Activated effector memory CD4-positive, alpha-beta T cell treated with Interleukin-2 at 50 U/mL for 16 hours (primary cell): ENCODE results near the gene PRKN.

Experiments
- DNase-seq: peaks from one replicate; pipeline ENCODE4 v3.0.0-alpha.2; 2020

The PRKN gene

DNA sequence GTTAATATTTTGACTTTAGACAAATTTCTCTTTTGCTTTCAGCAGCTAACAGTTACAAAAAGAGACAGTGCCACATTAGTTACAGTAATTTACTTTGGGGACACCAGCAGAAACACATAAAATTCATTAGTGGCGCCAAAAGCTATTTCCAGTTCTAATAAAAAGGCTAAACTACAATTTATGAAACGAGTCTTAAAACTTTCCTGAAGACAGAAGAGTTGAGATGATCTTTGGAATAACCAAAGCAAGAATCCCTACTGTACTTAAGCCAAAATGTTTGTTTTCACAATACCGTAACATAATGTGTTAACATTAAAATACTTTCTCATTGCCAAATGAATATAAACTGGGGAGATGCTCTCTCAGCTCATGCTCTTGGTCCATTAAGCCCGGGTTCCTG lies 1103.5 kb downstream of the PRKN start:
- DNase-seq = no peak

DNA sequence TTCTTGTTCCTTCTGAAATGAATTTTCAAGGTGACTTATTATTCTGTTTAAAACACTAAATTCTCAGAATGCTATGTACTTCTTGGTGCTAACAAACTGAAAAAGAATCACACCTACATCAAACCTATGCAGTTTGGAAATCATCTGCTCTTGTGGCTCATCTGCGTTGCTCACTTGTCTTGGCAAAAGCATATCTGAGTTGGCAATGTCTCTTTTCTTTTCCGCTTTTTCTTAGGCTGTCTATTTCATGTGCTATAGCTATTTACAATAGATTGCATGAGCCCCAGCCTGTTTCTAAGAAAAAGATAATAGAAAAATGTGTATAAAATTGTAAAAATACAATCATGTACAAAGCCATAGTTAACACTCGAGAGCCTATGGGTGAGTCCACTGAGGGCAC lies 1104.8 kb downstream of the PRKN start:
- DNase-seq = no peak

DNA sequence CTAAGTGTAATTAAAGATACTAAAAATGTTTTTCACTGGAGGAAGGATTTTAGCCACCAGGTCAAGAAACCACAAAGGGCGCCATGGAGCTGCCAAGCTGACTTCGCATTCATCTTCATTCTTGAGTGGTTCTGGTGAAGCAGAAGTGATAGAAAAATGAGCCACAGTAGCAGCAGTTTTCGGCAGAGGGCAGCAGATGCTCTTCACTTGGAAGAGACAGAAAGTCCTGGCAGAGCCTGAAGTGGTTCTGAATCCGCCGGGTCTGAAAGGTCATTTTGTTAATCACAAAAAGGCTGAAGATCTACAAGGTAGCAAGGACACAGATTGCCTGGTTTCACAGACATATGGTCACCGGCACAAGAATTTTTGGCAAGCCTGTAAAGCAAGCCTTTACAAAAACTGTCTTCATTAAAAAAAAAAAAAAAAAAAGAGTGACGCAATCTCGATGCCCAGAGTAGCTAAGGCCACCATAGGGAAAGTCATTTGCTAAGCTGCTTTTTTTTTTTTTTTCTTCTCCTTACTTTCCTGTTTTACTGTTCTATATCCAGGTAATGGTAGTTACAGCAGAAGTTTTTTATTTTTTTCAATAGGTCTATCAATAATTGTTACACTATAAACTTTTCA lies 1108.6 kb downstream of the PRKN start:
- no peak for DNase-seq

DNA sequence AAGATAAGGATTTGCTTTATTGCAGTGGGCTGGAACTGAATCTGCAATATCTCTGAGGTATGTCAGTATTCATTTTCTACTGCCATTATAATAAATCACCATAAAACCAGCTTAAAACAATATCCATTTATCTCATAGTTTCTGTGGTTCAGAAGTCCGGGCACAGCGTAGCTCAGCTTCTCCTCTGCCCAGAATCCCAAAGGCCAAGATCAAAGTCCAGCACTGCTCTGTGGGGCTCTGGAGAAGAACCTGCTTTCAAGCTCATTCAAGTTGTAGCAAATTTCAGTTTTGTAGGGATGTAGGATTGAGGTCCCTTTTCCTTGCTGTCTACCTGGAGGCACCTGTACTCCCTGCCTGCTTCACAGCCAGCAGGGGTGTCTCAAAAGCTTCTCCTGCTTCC lies 1113.9 kb downstream of the PRKN start:
- DNase-seq = no peak

DNA sequence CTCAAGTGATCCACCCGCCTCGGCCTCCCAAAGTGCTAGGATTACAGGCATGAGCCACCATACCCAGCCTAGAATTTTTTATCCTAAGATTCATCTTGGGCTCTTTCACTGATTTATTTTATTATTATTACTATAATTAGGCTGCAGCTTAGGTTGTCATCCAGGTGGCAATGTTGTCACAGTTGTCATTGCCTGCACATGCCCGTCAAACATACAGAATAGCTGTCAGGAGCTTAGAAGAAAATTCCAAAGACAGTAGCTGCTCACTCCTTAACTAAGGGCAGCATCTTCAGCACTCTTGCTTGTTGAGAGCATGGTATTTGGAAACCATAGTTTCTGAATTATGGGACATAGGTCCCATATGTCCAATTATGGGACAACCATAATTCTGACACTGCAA lies 1118.8 kb downstream of the PRKN start:
- DNase-seq = no peak

DNA sequence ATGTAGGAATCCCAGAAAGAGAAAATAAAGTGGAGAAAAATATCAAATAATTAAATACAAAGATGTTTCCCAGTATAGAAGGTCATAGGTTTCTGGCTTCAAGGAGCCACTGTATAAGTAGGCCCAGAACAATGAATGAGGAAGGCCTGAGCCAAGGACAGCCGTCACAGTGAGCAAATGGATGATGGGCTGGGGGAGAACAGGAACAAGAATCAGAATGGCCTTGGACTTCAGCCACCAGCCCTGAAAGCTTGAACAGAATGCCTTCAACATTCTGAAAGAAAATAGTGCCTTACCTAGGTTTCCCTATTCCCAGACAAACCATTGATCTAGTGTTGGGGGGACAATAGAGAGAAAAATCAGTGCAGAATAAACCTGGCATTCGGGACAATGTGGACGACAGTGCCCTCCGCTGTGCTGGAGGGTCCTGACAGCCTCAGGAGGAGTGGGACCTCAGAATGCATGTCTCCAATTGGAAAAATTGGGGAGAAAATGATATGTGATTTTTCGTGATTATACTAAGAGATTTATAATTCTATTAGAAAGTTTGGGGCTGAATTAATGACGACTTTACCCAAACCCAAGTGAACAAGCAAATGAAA lies 1119.8 kb downstream of the PRKN start:
- DNase-seq = no peak

DNA sequence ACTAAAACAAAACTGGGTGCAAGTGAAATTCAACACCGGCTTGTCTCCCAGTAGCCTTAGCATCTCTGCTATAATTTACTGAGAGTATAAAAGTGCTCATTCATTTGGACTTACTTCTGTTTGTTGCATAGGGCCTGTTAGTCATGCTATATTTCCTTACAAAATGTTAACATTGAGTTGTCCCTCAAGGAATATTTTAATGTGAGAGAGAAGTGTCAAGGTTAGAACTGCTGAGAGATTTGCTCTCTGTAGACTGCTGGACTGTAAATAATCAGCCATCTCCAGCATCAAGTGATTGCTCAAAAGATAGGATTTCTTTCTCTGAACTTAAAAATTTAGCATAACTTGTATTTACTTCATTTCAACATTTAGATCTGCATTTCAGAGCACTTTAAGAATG lies 1125.2 kb downstream of the PRKN start:
- no peak for DNase-seq

DNA sequence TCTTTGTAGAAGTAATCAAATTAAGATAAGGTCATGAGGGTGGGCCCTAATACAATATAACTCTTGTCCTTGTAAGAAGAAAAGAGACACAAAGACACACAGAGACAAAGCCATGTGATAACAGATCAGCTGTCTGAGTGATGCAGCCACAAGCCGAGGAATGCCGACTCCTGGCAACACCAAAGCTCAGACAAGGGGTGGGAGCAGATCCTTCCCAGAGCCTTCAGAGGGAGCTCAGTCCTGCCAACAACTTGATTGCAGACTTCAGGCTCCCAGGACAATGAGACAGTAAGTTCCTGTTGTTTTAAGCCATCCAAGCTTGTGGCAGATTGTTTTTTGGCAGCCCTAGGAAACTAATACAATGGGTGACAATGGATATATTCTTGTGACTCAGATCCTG lies 1128.7 kb downstream of the PRKN start:
- no peak for DNase-seq

DNA sequence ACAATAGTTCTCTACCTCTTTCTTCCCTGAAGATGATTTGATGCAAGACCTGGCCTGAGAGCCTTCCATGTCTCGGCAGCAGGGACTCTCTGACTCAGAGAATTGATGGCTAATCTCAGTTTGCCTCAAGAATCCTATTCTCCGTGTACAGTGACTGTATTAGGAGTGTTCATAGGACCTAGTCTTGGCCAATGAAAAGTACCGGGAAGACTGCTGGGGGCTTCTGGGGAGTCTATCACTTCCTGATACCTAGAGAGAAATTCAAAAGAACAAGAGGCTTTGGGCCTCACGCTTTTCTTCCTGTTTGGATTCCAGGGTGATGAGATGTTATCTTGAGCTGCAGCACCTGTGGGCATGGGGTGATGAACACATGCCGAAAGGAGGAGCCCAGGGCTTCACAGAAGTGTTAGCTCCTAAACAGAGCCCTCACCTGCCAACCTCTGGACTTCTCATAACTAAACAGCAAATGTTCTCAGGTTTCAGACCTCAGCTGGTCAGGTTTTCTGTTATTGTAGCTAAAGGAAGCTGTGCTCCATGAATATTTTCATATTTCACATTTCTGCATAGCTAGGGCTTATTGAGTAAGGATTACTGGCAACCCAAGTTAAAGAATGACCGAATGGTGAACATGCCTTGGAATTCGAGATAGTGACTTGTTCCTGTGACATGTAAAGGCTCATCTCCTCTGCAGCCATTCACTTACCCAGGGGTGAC lies 1130.6 kb downstream of the PRKN start:
- no peak for DNase-seq

DNA sequence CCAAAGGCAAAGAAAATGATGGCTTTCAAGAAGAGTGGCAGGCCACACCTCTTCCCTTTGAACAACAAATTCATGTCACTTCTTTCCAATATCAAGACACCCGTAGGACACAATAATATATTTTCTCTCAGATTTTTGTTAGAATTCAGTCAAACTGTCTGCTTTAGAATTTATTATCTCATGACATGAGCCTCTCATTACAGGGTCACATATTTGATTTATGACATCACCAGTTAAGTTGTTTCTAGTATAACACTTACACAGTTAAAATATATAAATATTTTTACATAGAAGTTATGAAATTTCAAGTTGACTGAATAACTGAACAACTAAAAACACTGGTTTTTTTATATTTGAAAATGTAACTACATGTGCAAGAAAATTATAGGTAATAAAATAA lies 1133.2 kb downstream of the PRKN start:
- DNase-seq = no peak

DNA sequence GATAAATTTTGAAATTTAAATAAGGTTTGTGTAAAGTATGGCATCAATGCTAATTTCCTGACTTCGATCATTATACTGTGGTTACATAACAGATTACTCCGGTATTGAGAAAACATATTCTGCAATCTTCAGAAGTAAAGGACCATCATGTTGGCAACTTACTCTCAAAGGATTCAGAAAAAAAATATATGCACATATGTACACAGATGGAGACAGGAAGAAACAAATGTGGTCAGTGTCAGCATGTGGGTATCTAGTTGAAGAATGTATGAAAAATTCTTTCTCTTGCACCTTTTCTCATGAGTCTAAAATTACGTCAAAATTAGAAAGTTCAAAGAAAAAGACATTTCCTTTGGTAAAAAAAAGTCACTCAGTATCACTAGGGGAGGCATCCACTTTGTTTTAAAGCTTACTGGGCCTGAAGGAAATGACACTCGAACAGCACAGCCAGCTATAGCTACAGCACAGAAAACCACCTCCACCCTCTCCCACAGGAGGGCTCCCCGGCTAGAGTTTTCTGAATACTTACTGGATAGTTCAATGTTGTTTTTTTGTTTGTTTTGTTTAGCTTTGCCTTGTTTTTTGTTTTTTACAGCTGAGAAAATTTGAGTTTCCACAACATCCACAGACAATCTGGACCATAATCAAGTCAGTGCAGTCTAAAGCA lies 1136.5 kb downstream of the PRKN start:
- no peak for DNase-seq

DNA sequence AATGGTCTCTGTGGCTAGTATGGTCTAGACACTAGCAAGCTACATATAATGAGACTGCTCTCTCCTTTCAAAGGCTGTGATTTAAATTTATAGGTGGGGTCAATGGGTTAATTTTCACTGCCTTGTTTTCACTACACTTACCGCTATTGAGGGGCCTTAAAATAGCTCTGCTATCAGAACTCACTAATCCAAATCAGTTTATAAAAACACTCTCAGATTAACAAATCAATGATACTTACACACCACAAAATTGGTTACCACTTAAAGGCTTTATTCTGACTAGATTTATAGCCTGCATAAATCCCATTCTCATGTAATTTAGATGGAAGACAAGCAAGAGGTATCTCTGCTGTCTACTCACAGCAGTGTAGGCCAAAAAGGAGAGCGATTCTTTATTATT lies 1140.7 kb downstream of the PRKN start:
- DNase-seq = no peak

DNA sequence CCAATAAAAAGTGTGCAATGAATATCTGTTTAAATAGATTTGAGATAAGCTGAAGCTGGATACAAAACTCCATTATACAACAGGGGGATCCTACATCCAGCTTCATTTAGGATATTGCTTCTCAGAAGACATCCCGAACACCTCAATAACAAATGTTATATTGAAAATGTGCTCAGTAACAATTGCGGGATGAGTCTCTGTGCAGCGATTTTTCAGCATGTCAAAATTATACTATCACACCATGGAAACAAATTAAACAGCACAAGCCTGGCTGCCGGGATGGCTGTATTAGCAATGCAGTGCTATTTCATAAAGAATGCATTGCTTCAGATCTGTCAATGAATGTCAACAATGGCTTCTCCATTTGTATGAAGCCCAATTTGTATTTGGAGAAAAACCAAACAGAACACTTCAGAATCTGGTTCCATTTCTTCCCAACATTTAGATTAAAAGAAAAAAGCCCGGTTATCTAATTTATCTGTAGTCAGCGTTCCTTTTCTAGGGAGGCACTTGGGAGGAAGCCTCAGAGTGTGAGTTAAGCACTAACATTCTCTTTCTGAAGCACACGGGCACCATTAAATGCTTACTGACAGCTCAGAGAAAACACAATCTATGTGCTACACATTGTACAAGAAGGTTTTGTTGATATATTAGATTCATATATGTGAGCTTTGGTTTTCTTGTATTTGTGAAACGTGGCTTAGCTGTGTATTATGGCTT lies 1142.8 kb downstream of the PRKN start:
- no peak for DNase-seq

DNA sequence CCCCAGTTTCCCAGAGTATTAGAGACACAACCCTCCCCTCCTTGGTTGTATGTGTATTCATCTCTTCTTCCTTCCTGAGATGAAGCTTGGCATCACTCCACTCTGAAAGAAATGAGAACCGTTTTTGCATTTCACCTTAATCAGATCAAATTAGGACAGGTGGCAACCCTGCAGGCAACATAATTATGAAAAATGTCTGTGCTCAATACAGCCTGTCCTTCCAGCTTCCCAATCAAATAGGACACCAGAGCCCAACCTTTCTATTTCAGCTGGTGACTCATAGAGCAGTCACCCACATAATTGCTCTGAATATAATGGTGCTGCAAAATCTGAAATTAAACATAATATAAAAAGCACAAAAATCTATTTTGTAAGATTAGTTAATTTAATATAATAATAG lies 1143.5 kb downstream of the PRKN start:
- DNase-seq = no peak

DNA sequence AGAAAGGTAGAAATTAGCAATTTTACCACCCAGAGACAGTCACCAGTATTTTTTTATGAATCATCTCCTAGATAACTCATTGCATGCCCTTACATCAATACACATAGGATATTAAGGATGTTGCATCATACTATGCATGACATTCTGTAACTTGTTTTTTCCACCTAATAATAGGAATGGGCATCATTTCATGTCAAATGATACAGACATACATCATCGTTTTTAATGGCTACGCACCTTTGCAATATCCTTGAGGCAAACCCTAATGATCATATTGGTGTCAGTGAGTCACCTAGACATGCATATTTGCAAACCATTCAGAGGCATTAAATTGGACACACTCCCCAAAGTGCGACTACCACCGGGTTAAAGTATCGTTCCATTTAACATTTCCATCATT lies 1144.0 kb downstream of the PRKN start:
- no peak for DNase-seq

DNA sequence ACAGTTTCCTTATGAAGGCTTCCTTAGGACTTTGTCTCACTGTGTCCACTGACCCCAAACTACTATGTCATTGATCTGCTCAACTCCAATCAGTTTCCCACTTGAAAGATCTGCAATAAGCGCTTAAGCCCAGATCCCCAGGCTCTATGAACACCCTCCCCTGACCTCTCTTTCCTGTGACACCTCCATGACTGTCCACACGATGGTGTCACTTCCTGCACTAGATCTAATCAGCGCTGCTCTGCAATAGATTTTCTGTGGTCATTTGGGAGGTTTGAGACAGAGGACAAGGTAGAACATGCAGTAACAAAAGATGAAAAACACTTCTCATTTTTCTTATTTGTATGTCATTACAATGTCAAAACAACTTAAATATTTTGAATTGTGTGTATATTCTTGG lies 1149.1 kb downstream of the PRKN start:
- no peak for DNase-seq

DNA sequence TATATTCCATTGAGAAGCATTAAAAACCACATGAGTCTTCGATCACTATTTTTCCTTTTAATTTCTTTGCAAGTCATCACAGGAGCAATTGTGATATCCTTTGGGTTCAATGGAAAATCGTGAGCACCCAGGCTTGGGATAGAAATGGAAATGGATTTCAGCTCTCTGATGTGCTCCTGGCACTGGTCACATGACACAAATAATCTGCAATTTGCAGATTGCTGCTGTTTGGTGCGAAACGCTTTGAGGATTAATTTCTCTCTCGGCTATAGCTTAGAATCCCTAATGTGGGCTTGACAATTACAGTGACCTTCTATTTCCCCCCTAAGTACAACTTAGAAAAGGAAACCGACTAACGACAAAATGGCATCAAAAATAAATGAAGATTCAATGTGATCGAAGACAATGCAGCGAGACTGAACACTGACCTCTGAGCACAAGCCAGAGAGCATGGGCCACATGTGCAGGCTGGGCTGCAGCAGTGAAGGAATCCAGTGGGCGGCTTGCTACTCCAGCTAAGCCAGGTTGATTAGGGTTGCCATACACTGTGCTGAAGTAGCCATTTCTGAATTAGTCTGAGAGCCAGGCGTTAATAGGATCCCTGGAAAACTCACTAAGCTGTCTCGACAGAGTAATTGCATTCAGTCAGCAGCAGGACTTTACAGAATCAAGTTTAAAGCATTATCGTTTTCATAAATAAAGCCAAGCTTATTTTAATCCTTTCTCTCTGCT lies 1151.9 kb downstream of the PRKN start:
- DNase-seq = no peak

DNA sequence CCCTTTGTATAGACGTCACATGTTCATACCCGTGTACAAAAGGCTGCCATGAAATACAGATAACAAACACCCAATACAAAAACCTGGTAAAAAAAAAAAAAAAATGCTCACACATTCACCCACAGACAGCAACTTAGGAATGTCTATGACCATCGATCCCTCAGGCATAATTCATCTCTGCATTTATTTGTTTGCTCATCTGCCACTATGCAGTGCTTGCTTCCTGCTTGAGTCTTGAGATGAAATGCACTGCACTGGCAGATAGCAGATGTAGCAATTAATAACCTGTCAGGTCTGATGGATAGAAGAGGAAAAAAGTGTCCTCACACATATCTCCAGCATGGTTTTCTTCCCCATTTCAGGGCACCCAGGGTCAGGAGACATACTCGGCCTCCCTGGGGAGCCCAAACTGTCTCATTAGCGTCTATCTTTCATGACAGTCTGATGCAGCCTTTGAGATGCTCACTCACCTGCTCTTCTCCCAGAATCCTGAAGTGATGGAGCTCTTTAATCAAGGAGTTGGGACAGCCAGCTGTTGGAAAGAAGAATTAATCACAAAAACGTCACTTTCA lies 1158.6 kb downstream of the PRKN start:
- DNase-seq = no peak

DNA sequence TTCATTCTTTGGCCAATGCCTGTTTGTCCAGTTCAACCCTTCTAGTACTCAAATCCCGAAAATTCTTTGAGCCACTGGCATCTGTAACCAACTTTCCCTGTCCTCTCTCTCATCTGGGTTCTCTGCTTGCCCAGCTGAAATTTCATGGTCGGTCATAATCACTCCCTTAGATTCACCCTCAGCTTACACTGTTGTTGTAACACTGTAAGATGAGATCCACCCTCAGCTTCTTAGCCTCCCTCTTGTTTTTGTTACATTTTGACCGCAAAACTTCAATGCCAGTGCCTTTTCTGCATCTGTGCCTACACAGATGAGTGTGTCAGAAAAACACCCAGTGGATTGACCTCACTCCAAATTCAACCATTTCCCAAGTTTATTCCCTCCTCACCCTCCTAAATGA lies 1162.6 kb downstream of the PRKN start:
- no peak for DNase-seq

DNA sequence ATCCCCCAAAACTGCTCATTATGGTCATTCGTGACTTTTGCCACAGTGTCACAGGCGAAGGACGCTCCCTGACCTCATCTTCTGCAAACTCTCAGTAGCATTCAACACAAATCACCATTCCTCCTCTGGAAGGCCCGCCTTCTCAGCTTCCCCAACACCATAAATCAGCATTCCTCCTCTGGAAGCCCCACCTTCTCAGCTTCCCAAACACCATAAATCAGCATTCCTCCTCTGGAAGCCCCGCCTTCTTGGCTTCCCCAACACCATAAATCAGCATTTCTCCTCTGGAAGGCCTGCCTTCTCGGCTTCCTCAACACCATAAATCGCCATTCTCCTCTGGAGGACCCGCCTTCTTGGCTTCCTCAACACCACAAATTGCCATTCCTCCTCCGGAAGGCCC lies 1165.7 kb downstream of the PRKN start:
- DNase-seq = no peak

DNA sequence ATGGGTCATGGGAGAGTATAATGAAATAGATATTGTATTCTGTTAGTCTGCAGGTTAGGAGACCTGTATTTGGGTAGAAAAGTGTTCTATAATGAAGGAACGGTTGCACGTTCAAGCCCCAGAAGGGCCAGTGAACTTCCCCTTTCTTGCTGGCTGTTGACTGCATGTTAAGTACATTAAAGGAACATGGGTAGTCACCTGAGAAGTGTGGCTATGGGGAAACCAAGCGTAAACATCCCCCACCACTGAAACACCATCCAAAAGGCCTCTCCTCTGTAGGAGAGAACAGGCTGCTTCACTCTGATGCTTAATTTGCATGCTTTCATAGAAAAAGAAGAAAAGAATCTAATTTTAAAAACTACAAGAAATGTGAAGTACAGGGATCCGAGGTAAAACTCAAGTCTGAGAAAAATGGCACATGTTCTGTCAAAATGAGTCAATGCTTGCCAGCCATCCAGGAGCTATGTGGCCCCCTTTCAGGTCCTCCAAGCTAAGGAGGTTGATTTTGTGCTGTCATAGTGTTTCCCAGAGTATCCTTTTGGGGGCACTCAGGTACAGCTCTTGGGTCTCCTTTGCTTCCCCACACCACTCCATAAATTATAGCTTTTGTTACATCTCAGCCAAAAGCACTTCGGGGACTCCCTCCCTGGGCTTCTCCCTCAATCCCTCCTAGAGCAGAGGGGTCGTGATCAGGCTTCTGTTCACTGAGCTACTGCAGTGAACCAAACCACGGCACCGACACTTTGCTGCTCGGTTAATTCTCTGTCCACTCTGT lies 1170.0 kb downstream of the PRKN start:
- no peak for DNase-seq

DNA sequence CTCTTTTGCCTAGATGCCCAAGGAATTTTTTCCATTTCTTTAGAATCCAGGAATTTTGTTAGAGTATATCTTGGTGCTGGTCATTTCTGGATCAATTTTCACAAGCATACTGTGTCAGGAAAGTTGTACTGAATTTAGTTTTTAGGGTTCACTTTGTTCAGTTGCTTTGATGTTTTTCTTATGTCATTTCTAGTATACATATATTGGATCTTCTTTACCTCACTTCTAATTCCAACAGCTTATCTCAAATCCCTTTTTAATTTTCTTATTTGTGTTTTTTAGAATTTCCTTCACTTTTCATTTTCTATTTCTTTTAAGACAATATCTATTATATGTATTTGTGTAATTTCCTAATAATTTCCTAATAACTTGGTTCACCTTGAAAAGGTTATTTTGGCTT lies 1172.7 kb downstream of the PRKN start:
- DNase-seq = no peak
